RWPE1 (cell line): Measurements from ENCODE around the gene MEF2D.

Source experiments
- CTCF ChIA-PET: fragments of 350-600 bp; sonication (Branson Sonifier 250); formaldehyde crosslinking; extraction: SDS; loops from one replicate; lab custom pipeline; 2021; lab: Yijun Ruan, JAX
- POLR2A ChIA-PET: fragments of 400-600 bp; formaldehyde crosslinking; extraction: SDS; loops from one replicate; lab custom pipeline; 2020; ENCODE audit warnings: antibody characterized with exemption; ENCODE audit not compliant: low non-redundant PET; lab: Yijun Ruan, JAX
- DNase-seq: peaks from one replicate; pipeline ENCODE4 v3.0.0; 2012; ENCODE audit warnings: low spot score
- H3K27ac ChIP-seq: fragments of 450-650 bp; 2 replicates; pipeline ENCODE4 v1.5.1; 2017
- CTCF ChIP-seq: fragments of 450-650 bp; conservative IDR thresholded peaks from 2 replicates; pipeline ENCODE4 v1.5.1; 2017; ENCODE audit warnings: low read depth, mild to moderate bottlenecking

The MEF2D gene

GRCh38 chr1:156417401-156418020 lies 83.1 kb downstream of the MEF2D start:
- TF ChIP-seq CTCF = no peak
- no peak overlapping the region for H3K27ac ChIP-seq
- CTCF ChIA-PET = interaction anchor here (0.8 to 2.0 kb wide), 3 partner anchors 21 to 32 kb away, joined by 3 to 7 read pairs (median 3); no protein-coding TSS in a partner anchor
- POLR2A ChIA-PET = no interaction called here
- DNase-seq = no peak

DNA sequence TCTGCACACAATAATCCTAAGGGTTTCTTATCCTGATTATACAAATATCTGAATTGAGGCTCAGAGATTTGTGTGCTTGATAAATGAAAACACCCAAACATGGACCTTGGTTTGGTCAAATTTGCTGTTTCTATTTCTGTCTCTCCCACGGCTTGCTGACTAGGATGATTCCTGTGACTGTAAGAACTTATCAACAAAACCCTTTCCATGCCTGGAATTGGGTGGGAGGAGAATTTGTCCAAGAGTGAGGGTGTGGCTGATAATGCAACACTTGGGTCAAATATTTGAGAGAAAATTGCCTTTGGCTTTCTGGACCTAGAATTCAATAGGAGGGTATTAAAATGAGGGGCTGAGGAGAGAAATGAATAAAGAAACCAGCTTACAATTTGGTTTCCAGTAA lies 83.6 kb downstream of the MEF2D start:
- ChIA-PET CTCF (interaction anchor here (0.7 to 0.8 kb wide), 2 partner anchors 21 to 29 kb away, joined by 3 read pairs; no protein-coding TSS in a partner anchor), POLR2A (no interaction called here)
- no peak for TF ChIP-seq CTCF
- DNase-seq = no peak
- H3K27ac ChIP-seq = no peak overlapping the region

- ChIA-PET POLR2A (no interaction called here), CTCF (interaction anchor here (0.7 to 0.9 kb wide), 3 partner anchors 12 to 205 kb away, joined by 3 to 6 read pairs (median 3); partner anchors contain the start of gene HAPLN2)
- TF ChIP-seq CTCF = no peak
- no peak overlapping the region for H3K27ac ChIP-seq
- no peak for DNase-seq
Observed at GRCh38 chr1:156414461-156415064, 86.0 kb downstream of the MEF2D start.
